Small intestine (tissue), 7 donors: Measurements from ENCODE around the gene TUBE1. TPM values are rescaled to one million over a fixed set of nuclear protein-coding genes. Genes with fewer than 3 reads are reported as not detected.

Experiments used
- DNase-seq, 2 donors: peaks; one replicate each; pipeline versions ENCODE4 v3.0.0 to v3.0.0-alpha.2; 2013
- FAIRE-seq: peaks from 2 replicates; lab custom pipeline; 2012; peaks lifted over from hg19 to GRCh38; lab: Jason Lieb, UNC
- H3K27ac ChIP-seq, 3 donors: one replicate each; pipeline ENCODE4 v1.5.1; 2013; ENCODE audit warnings: low read length in 2 of 3, mild to moderate bottlenecking in 2 of 3, control low read depth in 1 of 3, inconsistent platforms in 1 of 3, low read depth in 1 of 3, moderate library complexity in 1 of 3
- H3K27me3 ChIP-seq, 3 donors: one replicate each; pipeline ENCODE4 v1.6.1; 2013; ENCODE audit warnings: low read length in 3 of 3, inconsistent platforms in 1 of 3; ENCODE audit not compliant: control insufficient read depth in 3 of 3, insufficient read depth in 3 of 3
- H3K36me3 ChIP-seq, 3 donors: one replicate each; pipeline ENCODE4 v1.6.1; 2013; ENCODE audit warnings: low read length in 3 of 3, inconsistent platforms in 1 of 3, low read depth in 1 of 3, mild to moderate bottlenecking in 1 of 3, moderate library complexity in 1 of 3; ENCODE audit not compliant: control insufficient read depth in 3 of 3, insufficient read depth in 2 of 3
- H3K4me1 ChIP-seq, 3 donors: one replicate each; pipeline ENCODE4 v1.6.1; 2013; ENCODE audit warnings: low read length in 2 of 3, inconsistent platforms in 1 of 3, low read depth in 1 of 3, mild to moderate bottlenecking in 1 of 3, moderate library complexity in 1 of 3; ENCODE audit not compliant: control insufficient read depth in 3 of 3, insufficient read depth in 2 of 3
- H3K4me3 ChIP-seq, 3 donors: one replicate each; pipeline ENCODE4 v1.5.1; 2013; ENCODE audit warnings: low read length in 3 of 3, control low read depth in 1 of 3, inconsistent platforms in 1 of 3, low read depth in 1 of 3, mild to moderate bottlenecking in 1 of 3, moderate library complexity in 1 of 3
- H3K9me3 ChIP-seq, 2 donors: one replicate each; pipeline ENCODE4 v1.6.1; 2013; ENCODE audit warnings: low read depth in 1 of 2, low read length in 1 of 2; ENCODE audit not compliant: control insufficient read depth in 2 of 2, insufficient read depth in 1 of 2
- WGBS, 3 donors: extraction: QIAGEN DNeasy Blood & Tissue Kit; methylation state at CpG; one replicate each; pipeline ENCODE4 v1.1.7; 2013; 5-methylcytosine and 5-hydroxymethylcytosine counted together
- polyA plus RNA-seq, 4 donors: library from polyadenylated mRNA; stranded (reverse) in 3 of 4; unstranded in 1 of 4; fragments of 200-250 nt in 3 of 4; fragments of 120-200 nt in 1 of 4; gene quantifications; one replicate each; pipeline versions ENCODE4 v1.2.1 to v1.2.3, GENCODE V29; 2013
- donor health status: healthy with polysubstance abuse.
- donor health status: control.
- donor health status: control.
- donor health status: Bipolar disorder and iron deficiency.
- donor health status: healthy.

TUBE1 gene
- polyA plus RNA-seq, 4 donors: 4.9 to 29.3 (median 9.8) TPM

DNA sequence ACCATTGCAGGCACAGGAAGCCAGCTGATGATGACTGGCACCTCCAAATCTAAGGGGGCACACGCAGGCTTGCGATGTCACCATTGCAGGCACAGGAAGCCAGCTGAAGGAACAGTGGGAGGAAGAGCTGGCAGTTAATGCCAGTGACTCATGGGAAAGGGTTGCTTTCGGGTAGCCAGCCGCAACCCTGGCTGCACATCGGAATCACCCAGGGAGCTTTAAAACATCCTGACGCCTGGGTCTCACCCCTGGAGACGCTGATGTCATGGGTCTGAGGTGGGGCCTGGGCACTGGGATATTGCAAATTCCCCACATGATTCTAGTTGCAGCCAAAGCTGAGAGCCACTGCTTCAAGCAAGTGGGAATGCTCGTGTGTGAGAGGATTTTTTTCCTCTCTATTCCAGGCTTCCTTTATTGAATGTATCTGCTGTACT lies 49.5 kb downstream of the TUBE1 start:
- H3K9me3 ChIP-seq: no peaks in the 10 kb centered on the region
- H3K4me3 ChIP-seq: no peak overlapping the region
- WGBS, 3 donors: 69 to 88% (median 85%) methylated on average over 8 of the region's 8 CpGs
- DNase-seq (no peak), FAIRE-seq (no peak)
- H3K4me1 ChIP-seq: no peaks in the 10 kb centered on the region
- no peaks in the 10 kb centered on the region for H3K27me3 ChIP-seq
- no peaks in the 10 kb centered on the region for H3K36me3 ChIP-seq
- no peak overlapping the region for H3K27ac ChIP-seq

DNA sequence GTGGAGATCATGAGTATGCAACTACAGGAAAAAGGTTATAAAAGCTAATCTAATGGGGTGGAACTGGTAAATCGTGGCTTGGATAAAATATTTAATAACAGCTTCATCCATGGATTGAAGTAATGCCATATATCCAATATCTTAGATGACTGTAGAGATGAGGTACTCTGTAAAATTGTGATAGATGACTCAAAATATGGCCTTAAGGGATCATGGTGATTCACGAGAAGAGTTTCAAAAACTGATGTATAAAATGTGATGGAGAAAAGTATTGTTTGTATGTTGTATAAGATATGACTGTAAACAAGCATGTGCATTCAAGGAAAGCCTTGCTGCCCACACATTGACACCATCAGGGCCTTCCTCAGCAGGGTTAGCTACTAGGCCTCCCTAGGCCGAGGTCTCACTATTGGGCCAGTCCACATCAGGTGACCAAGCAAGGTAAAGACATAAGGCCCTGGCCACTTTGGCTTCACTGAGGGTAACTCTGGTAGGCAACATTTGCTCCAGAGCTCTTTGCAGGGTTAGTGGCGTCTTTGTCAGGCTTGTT lies 51.1 kb downstream of the TUBE1 start:
- no peak overlapping the region for H3K4me3 ChIP-seq
- H3K4me1 ChIP-seq: no peaks in the 10 kb centered on the region
- no peaks in the 10 kb centered on the region for H3K36me3 ChIP-seq
- DNase-seq (no peak), FAIRE-seq (no peak)
- no peak overlapping the region for H3K27ac ChIP-seq
- WGBS, 3 donors: 78 to 87% (median 79%) methylated on average over 4 of the region's 4 CpGs
- H3K27me3 ChIP-seq: no peaks in the 10 kb centered on the region
- H3K9me3 ChIP-seq: no peaks in the 10 kb centered on the region

DNA sequence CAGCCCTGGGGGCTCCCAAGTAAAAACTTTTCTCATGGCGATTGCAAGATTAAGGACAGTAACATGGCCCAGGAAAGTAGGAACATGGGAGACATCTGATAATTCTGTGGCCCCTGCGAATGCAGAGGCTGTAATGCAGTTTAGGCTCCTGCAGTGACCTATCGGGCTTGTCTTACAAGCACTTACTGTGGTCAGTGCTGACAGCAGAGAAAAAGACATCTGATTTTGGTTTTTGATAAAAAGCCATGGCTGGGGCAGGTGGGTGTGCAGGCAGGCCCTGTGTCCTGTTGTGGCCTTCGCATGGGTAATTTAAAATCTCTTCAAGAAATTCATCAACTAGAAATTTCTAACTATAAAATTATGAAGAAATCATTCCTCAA lies 52.7 kb downstream of the TUBE1 start:
- H3K4me3 ChIP-seq: no peak overlapping the region
- H3K4me1 ChIP-seq: no peaks in the 10 kb centered on the region
- FAIRE-seq: no peak
- DNase-seq: no peak
- H3K27ac ChIP-seq: no peak overlapping the region
- H3K27me3 ChIP-seq: no peaks in the 10 kb centered on the region
- no peaks in the 10 kb centered on the region for H3K9me3 ChIP-seq
- WGBS, 3 donors: 87 to 91% (median 89%) methylated on average over 4 of the region's 4 CpGs
- no peaks in the 10 kb centered on the region for H3K36me3 ChIP-seq

DNA sequence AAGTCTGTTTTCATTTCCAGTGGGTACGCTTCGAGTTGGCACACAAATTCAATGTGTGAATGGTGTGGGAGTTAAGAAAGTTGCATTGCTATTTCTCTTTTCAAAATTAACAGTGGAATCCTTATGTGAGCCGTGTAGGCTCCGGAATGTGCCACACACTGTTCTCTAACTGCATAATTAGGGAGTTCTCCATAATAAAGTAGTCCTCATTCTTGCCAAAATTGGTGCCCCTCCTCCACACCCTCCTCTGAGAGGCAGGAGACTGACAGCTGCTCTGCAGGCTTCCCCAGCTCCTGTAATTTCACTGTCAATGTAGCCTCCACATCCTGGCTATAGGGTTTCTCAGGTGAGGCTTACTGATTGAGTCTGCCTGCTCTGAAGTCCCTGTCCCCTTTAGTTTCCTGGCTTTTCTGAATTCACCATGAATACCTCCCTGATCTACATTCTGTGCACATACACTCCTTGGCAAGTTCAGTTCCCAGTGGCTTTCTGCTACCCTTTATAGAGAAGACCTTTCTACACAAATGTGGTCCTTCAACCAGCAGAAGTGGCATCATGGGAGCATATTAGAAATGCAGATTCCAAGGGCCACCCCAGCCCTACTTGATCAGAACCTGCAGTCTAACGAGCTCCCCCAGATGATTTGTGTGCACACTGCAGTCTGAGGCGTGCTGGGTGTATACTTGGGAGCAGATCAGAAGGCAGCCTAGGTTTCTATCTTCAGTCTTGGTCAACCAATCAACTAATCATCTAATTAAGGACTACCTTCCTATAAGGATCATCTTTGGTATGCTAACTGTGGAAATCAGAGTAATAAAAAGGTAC lies 53.3 kb downstream of the TUBE1 start:
- DNase-seq: no peak
- Histone ChIP-seq H3K9me3 (no peaks in the 10 kb centered on the region), H3K27me3 (no peaks in the 10 kb centered on the region), H3K36me3 (no peaks in the 10 kb centered on the region), H3K4me1 (no peaks in the 10 kb centered on the region), H3K4me3 (no peak overlapping the region), H3K27ac (no peak overlapping the region)
- no peak for FAIRE-seq
- 67 to 73% (median 68%) methylated on average over 6 of the region's 6 CpGs for WGBS, 3 donors

DNA sequence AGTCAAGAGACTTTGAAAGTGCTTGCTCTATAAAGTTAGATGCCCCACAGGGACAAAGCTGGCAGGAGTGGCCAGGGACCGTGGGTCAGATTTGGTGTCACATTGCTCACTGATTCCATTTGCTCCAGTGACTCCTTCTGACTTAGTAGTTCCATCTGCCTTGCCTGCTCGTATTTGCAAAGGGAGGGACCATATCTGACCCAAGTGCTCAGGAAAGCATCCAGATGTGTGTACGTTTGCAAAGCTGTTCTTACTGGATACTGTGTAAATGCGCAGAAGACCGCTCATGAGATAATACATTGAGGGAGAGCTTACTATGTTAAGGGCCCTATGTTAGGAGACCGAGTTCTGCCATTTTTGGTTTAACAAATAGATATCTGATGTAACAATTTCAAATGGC lies 54.6 kb downstream of the TUBE1 start:
- no peaks in the 10 kb centered on the region for H3K4me1 ChIP-seq
- no peak overlapping the region for H3K4me3 ChIP-seq
- H3K27ac ChIP-seq: no peak overlapping the region
- no peaks in the 10 kb centered on the region for H3K27me3 ChIP-seq
- H3K36me3 ChIP-seq: no peaks in the 10 kb centered on the region
- no peaks in the 10 kb centered on the region for H3K9me3 ChIP-seq
- no peak for DNase-seq
- FAIRE-seq: no peak
- WGBS, 3 donors: 67 to 79% (median 75%) methylated on average over 6 of the region's 6 CpGs

DNA sequence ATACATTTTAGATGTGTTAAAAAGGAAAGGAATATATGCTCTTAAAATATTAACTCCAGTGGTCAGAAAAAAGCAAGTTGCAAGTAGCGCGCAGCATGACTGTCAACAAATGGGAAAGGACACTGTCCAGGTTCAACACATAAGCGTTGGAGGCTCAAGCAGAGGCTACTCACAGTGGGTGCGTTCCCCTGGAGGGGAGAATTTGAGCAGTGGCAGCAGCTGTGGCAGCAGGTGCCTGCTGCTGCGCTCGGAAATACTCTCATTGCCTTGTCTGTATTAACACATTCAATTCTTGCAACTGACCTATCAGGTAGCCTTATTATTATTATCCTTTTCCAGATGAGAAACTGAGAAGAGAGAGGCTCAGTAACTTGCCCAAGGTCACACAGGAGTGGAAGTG lies 55.3 kb downstream of the TUBE1 start:
- 90 to 92% (median 90%) methylated on average over 6 of the region's 6 CpGs for WGBS, 3 donors
- no peak for FAIRE-seq
- no peak overlapping the region for H3K27ac ChIP-seq

DNA sequence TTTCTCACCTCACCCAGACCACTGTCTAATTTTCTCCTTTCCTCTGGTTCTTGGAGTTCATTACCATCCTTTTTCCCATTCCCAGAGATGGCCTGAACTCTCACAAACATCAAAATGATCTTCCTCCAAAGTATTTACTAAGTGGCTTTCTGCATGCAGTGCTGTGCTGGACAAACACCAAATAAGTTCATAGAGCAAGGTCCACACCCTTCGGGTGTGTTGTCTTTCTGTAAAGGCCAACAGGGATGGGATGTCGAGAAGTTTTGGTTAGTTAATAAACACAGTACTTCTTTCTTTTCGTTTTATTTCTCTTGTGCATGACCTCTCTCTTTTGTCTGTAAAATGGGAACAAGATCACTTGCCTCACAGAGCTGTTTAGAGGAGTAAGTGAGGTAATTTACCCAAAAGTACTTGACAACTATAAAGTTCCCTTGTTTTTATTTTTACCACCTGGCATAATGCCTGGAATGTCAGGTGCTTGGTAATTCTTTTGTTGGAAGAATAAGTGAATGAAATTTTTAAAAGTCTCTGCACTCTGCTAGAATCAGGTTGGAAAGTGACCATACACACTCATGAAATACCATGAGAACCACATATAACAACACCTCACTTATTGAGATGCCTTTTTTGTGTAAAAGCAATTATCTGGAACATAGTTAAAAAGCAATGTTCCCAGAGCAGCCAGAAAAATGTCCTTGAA lies 56.2 kb downstream of the TUBE1 start:
- WGBS, 3 donors: 11 to 32% (median 25%) methylated on average over 3 of the region's 3 CpGs
- Histone ChIP-seq H3K4me1 (no peaks in the 10 kb centered on the region), H3K36me3 (no peaks in the 10 kb centered on the region), H3K4me3 (no peak overlapping the region), H3K27me3 (no peaks in the 10 kb centered on the region), H3K9me3 (no peaks in the 10 kb centered on the region), H3K27ac (no peak overlapping the region)
- DNase-seq (peak in 1 of 2 donors; percentile 5), FAIRE-seq (no peak)

More for the DNA sequence above, 55.3 kb downstream of the TUBE1 start:
- no peaks in the 10 kb centered on the region for H3K27me3 ChIP-seq
- no peaks in the 10 kb centered on the region for H3K4me1 ChIP-seq
- H3K9me3 ChIP-seq: no peaks in the 10 kb centered on the region
- no peak overlapping the region for H3K4me3 ChIP-seq
- H3K36me3 ChIP-seq: no peaks in the 10 kb centered on the region
- no peak for DNase-seq

DNA sequence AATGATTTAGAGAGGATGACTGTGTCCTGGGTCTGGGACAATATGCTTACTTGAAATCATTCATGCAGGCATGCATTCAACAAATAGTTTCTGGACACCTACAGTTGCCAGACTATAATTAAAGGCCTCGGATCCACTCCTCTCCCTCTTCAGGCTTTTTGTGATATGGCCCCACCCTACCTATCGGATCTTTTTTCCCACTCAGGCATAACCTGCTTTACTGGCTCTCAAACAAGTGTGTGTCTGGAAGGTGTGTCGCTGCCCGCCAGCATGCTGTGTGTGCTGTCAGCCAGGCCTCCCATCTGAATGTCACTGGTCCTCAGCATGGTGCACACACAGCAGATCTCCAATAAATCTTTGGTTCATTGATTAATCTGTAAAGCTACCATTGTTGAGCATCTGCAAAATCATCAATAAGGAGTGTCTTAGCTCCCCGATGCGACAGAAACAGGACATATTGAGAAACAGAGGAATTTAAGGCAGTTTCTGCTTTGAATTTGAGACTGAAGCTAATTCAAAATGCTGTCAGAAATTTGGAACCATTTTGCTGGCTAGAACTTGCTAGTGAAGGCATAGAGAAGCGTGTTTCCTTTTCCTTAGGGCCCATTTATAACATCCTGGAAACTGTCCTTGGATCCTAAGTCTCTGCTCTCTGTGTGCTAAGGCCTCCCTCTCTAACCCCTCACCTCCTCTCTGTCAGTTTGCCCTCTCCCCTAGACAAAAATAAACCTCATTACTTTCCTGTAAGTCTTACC lies 56.9 kb downstream of the TUBE1 start:
- Histone ChIP-seq H3K9me3 (no peaks in the 10 kb centered on the region), H3K4me3 (no peak overlapping the region), H3K27ac (no peak overlapping the region), H3K36me3 (no peaks in the 10 kb centered on the region), H3K27me3 (no peaks in the 10 kb centered on the region), H3K4me1 (no peaks in the 10 kb centered on the region)
- DNase-seq (no peak), FAIRE-seq (no peak)
- 71 to 86% (median 73%) methylated on average over 7 of the region's 7 CpGs for WGBS, 3 donors
